CD4-positive, alpha-beta T cell treated with Interleukin-17A for 1 hour (primary cell): ENCODE measurements around the gene PHETA2.
"Not testable (repeated sequence)": the region's sequence is repeated elsewhere in the genome, so short reads cannot be mapped to it uniquely, and the experiment has no call there.

Source experiments
- DNase-seq: peaks from one replicate; pipeline ENCODE4 v3.0.0-alpha.2; 2020

PHETA2 gene

GRCh38 chr22:42111798-42112197 is 37.8 kb downstream of the PHETA2 start:
- no peak for DNase-seq

DNA sequence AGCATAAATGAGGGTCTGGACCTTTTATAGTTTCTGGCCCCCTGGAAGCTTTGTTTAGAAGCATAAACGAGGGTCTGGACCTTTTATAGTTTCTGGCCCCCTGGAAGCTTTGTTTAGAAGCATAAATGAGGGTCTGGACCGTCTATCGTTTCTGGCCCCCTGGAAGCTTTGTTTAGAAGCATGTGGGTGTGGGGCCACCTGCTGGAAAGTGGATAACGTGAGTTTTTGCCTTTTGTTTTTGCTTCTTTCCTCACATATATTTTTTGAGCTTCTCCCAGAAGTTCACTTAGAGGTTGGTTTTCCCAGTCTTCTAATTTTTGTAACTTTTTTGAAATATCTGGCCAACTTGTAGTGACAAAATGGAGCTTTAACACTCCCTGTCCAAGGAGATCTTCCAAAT is 38.7 kb downstream of the PHETA2 start:
- not testable (repeated sequence) for DNase-seq

GRCh38 chr22:42114721-42115120 is 40.7 kb downstream of the PHETA2 start:
- no peak for DNase-seq

- not testable (repeated sequence) for DNase-seq
Measured at GRCh38 chr22:42115420-42115830, 41.4 kb downstream of the PHETA2 start.

GRCh38 chr22:42116848-42117424 is 42.9 kb downstream of the PHETA2 start:
- no peak for DNase-seq

DNA sequence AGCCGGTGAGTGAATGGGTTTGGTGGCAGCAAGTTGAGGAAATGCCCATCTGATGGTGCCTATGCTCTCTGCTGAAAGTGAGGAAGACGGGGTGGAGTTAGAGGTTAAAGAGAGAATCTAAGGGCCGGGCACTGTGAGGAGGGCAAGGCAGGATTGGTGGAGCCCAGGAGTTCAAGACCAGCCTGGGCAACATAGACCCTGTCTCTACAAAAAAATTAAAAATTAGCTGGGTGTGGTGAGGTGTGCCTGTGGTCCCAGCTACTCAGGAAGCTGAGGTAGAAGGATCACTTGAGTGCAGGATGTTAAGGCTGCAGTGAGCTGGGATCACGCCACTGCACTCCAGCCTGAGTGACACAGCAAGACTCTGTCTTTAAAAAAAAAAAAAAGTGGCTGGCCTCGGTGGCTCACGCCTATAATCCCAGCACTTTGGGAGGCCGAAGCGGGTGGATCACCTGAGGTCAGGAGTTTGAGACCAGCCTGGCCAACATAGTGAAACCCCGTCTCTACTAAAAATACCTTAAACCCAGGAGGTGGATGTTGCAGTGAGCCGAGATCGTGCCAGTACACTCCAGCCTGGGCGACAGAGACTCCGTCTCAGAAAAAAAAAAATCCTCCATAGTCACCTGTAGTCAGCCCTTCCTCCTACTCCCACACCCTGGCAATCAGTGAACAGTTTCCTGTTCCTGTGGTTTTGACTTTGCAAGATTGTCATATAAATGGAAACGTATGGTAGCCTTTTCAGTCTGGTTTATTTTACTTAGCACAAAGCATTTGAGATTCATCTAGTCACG is 46.4 kb downstream of the PHETA2 start:
- peak; percentile 63 for DNase-seq

GRCh38 chr22:42123529-42123928 is 49.5 kb downstream of the PHETA2 start:
- DNase-seq: not testable (repeated sequence)

DNA sequence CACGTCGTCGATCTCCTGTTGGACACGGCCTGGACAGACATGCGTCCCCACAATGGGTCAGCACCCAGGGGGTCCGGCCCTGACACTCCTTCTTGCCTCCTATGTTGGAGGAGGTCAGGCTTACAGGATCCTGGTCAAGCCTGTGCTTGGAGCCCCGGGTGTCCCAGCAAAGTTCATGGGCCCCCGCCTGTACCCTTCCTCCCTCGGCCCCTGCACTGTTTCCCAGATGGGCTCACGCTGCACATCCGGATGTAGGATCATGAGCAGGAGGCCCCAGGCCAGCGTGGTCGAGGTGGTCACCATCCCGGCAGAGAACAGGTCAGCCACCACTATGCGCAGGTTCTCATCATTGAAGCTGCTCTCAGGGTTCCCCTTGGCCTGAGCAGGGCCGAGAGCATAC is 53.6 kb downstream of the PHETA2 start:
- DNase-seq: no peak

DNA sequence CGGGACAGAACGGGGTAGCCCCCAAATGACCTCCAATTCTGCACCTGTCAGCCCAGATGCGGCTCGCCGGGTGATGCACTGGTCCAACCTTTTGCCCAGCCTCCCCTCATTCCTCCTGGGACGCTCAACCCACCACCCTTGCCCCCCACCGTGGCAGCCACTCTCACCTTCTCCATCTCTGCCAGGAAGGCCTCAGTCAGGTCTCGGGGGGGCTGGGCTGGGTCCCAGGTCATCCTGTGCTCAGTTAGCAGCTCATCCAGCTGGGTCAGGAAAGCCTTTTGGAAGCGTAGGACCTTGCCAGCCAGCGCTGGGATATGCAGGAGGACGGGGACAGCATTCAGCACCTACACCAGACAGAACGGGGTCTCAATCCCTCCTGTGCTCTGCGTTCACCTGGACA is 54.0 kb downstream of the PHETA2 start:
- not testable (repeated sequence) for DNase-seq
